Cardiac muscle cell (in vitro differentiated cells and primary cell): ENCODE measurements around the gene AHCTF1. TPM values are rescaled to one million over a fixed set of nuclear protein-coding genes. Genes with fewer than 3 reads are reported as not detected.

ENCODE experiments used
- DNase-seq, 2 donors: peaks; one replicate each; pipeline versions ENCODE4 v3.0.0 to v3.0.0-alpha.2; 2010 to 2017; ENCODE audit warnings: low read depth in 1 of 2, low spot score in 1 of 2
- H3K27ac ChIP-seq: fragments of 200-600 bp; sonication (generic); 2 replicates; pipeline ENCODE4 v1.5.1; 2016
- H3K27me3 ChIP-seq: fragments of 200-600 bp; sonication (generic); 2 replicates; pipeline ENCODE4 v1.6.0; 2016; ENCODE audit warnings: control low read depth
- H3K36me3 ChIP-seq: fragments of 200-600 bp; sonication (generic); 2 replicates; pipeline ENCODE4 v1.5.1; 2016; ENCODE audit warnings: control low read depth
- H3K4me1 ChIP-seq: fragments of 200-600 bp; sonication (generic); 2 replicates; pipeline ENCODE4 v1.8.1; 2017; ENCODE audit warnings: low read depth, mild to moderate bottlenecking, mixed run types
- H3K4me3 ChIP-seq: fragments of 200-600 bp; sonication (generic); 2 replicates; pipeline ENCODE4 v1.5.1; 2016; ENCODE audit warnings: mild to moderate bottlenecking
- H3K9me3 ChIP-seq: fragments of 200-600 bp; sonication (generic); 2 replicates; pipeline ENCODE4 v1.5.1; 2017; ENCODE audit warnings: low read depth, mild to moderate bottlenecking, control low read depth
- polyA plus RNA-seq: library from polyadenylated mRNA; unstranded; fragments of >200 nt; fragmentation: Nextera tagmentation; extraction: Ambion mirVana; gene quantifications from 2 replicates; pipeline ENCODE4 v1.2.1, GENCODE V29; 2016
- total RNA-seq: library from RNA; depleted of rRNA; stranded (reverse); fragments of >200 nt; gene quantifications from 2 replicates; pipeline ENCODE4 v1.2.3, GENCODE V29; 2016
- TF ChIP-seq, protein P1 (sequence below): IDR thresholded peaks from 2 replicates; pipeline ENCODE4 v1.5.1; 2012; ENCODE audit warnings: low read depth, mild to moderate bottlenecking, low read length

AHCTF1 gene
- total and polyA plus RNA-seq, 2 experiments from 2014 or later = 6.3 to 19.1 TPM

DNA sequence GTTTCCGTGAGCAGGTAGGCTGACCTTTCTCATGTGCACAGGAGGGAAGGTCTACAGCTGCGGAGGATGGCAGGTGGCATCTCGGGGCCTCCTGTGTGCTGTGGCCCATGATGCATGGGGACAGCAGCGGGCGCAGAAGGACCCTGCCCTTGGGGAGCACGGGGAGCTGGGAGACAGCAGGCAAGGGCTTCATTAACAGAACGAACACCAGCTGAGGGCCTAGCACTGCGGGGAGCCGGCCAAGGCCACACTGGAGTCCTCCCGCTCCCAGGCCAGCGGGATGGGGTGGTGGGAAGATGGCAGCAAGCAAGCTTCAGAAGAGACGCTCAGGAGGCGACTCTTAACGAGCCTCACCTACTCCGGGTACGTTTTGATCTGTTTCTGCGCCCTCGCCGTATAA, 140.9 kb downstream of the AHCTF1 start:
- Histone ChIP-seq H3K36me3 (no peaks in the 10 kb centered on the region), H3K27ac (no peak overlapping the region), H3K27me3 (no peaks in the 10 kb centered on the region), H3K4me1 (peaks cover 10% of the 10 kb centered on the region), H3K4me3 (no peak overlapping the region), H3K9me3 (no peaks in the 10 kb centered on the region)
- no peak for DNase-seq
- TF ChIP-seq, protein P1, sequence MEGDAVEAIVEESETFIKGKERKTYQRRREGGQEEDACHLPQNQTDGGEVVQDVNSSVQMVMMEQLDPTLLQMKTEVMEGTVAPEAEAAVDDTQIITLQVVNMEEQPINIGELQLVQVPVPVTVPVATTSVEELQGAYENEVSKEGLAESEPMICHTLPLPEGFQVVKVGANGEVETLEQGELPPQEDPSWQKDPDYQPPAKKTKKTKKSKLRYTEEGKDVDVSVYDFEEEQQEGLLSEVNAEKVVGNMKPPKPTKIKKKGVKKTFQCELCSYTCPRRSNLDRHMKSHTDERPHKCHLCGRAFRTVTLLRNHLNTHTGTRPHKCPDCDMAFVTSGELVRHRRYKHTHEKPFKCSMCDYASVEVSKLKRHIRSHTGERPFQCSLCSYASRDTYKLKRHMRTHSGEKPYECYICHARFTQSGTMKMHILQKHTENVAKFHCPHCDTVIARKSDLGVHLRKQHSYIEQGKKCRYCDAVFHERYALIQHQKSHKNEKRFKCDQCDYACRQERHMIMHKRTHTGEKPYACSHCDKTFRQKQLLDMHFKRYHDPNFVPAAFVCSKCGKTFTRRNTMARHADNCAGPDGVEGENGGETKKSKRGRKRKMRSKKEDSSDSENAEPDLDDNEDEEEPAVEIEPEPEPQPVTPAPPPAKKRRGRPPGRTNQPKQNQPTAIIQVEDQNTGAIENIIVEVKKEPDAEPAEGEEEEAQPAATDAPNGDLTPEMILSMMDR = no peak

DNA sequence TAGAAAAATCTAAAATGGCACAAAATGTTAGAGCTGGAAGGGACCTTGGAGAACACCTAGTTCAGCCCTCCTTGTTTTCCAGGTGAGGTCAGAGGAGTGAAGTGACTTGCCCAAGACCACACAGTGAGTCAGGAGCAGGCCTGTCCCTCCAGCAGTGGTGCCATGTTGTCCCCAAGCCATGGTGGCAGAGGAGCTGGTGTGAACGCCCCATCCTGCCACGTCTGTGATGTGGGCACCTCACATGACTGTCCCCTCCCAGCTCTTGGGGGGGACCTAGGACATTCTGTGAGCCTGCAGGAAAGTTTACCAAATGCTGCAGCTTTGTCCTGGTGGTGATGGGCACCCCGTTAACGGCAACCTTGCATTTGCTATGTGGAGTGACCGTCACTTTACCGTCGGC, 141.4 kb downstream of the AHCTF1 start:
- Histone ChIP-seq H3K4me3 (no peak overlapping the region), H3K4me1 (peaks cover 10% of the 10 kb centered on the region), H3K36me3 (no peaks in the 10 kb centered on the region), H3K27me3 (no peaks in the 10 kb centered on the region), H3K27ac (no peak overlapping the region), H3K9me3 (no peaks in the 10 kb centered on the region)
- DNase-seq = no peak
- TF ChIP-seq, protein P1 = no peak

DNA sequence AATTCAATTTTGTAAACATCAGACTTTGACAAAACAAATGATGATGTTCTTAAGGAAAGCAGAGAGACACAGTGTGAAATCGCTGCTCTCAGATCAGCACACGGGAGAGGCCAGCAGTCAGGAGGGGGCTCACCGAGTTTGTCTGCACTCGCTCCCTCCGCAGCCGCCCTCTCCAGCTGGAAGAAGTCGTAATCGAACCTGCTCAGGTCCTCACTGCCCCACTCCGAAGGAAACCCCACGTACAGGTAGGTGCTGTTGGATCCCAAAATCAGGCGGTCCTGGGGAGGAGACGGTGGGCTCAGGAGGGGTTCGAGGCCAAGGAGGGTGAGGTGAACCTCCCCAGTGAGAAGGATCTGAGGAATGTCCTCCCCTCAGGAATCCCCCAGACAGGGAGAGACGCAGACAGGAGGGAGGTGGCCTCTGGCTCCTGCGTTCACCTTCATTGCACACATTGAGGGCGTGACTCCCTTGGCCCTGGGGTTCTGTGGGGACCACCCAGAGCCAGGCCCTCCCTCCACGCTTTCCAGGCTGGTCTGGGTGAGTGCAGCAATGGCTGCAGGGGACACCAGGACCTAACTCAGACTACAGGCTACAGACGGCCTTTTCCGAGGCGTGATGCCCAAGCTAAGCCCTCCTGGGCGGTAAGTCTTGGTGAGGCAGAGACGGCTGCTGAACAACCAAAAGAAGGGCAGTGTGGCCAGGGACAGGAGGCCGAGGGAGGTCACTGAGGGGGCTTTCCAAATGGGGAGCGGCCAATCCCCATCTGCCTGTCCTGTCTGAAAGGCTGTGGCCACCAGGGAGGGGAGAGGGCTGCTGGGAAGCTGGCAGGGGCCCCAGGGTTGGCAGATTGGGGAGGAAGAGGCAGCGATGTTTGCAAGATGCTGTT, 142.1 kb downstream of the AHCTF1 start:
- TF ChIP-seq, protein P1 = no peak
- Histone ChIP-seq H3K4me1 (peaks cover 8% of the 10 kb centered on the region), H3K27me3 (no peaks in the 10 kb centered on the region), H3K36me3 (no peaks in the 10 kb centered on the region), H3K9me3 (no peaks in the 10 kb centered on the region), H3K27ac (no peak overlapping the region), H3K4me3 (no peak overlapping the region)
- no peak for DNase-seq

Other genes starting within 250 kb of the AHCTF1 start
- gene SCCPDH, start 207.5 kb downstream of the AHCTF1 start, total RNA-seq = 43.6 and 55.5 TPM in 2 replicates
- 88.0 and 91.3 TPM in 2 replicates for gene SCCPDH, start 207.5 kb downstream of the AHCTF1 start, polyA plus RNA-seq
- gene ZNF695, start 76.1 kb upstream of the AHCTF1 start, total RNA-seq = 1.1 and 4.3 TPM in 2 replicates
- gene ZNF695, start 76.1 kb upstream of the AHCTF1 start, polyA plus RNA-seq = 2.0 and 3.7 TPM in 2 replicates
- gene ZNF670, start 146.9 kb upstream of the AHCTF1 start, total RNA-seq = 1.3 and 3.5 TPM in 2 replicates
- 1.4 and 3.3 TPM in 2 replicates for gene ZNF670, start 146.9 kb upstream of the AHCTF1 start, polyA plus RNA-seq
- gene ZNF669, start 172.4 kb upstream of the AHCTF1 start, total RNA-seq = 14.6 and 23.2 TPM in 2 replicates
- 4.4 and 5.0 TPM in 2 replicates for gene ZNF669, start 172.4 kb upstream of the AHCTF1 start, polyA plus RNA-seq
- 52.6 and 53.9 TPM in 2 replicates for gene ZNF124, start 240.1 kb upstream of the AHCTF1 start, total RNA-seq
- 8.0 and 8.2 TPM in 2 replicates for gene ZNF124, start 240.1 kb upstream of the AHCTF1 start, polyA plus RNA-seq